Measurements from ENCODE around the gene ATP6V1F.

The ATP6V1F gene, protein sequence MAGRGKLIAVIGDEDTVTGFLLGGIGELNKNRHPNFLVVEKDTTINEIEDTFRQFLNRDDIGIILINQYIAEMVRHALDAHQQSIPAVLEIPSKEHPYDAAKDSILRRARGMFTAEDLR

DNA sequence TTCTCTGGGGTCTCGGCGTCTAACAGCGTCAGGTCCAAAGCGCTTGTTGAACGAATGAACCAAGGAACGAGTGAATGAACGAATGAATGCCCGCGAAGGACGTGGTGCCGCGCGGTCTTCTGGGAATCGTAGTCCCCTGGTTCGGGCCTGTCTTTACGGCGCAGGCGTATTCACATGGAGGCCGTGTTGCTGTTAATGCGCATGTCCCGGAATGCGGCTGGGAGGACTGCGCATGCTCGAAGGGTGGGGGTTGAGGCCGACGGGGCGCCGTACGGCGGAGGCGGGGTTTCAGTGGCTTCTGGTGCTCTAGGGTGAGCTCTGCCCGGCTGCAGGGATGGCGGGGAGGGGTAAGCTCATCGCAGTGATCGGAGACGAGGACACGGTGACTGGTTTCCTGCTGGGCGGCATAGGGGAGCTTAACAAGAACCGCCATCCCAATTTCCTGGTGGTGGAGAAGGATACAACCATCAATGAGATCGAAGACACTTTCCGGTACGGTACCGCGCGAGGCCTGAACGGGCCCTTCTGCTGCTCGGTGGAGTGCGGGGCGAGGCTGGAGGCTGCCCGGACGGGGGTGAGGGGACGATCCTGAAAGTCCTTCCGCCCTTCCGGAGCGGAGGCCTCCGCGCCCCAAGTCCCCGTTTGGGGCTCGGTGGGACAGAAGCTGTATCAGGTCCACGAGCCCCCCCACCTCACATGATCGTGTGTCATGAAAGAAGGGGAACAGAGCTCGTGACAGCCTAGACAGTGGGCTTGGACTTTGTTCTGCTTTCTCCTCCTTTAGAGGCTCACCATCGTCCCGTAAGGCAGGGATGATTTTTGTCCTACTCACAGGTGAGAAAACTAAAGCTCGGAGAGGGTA is at the start of gene ATP6V1F:
ATP6V1F (plus strand) TSS at position 286 of the 862 bp plus-strand sequence; CDS start at position 335, 49 bp downstream.
- peaks cover 12% of the 10 kb centered on the region for H3K36me3 Mint-ChIP-seq
- peak within 1 kb of the TSS; percentile 84 for H3K4me3 Mint-ChIP-seq
- H3K9me3 Mint-ChIP-seq, result no peaks in the 10 kb centered on the region
- CTCF ChIA-PET, result interaction anchor here (0.6 to 6.6 kb wide), 19 partner anchors 8 to 441 kb away, joined by 3 to 67 read pairs (median 4); partner anchors contain the start of gene CALU
- peak; percentile 99 for DNase-seq
- H3K4me1 Mint-ChIP-seq, result peaks cover 28% of the 10 kb centered on the region
- peaks cover 2% of the 10 kb centered on the region for H3K27me3 Mint-ChIP-seq
- peak within 1 kb of the TSS; percentile 84 for H3K27ac Mint-ChIP-seq

GRCh38 chr7:128814499-128814898 is 48.2 kb upstream of the ATP6V1F start:
- CTCF ChIA-PET, result interaction anchor here (1.2 kb wide), 1 partner anchor 16 kb away, joined by 4 read pairs; no protein-coding TSS in a partner anchor
- Mint-ChIP-seq H3K9me3 (no peaks in the 10 kb centered on the region), H3K27ac (no peak overlapping the region), H3K4me1 (no peaks in the 10 kb centered on the region), H3K36me3 (no peaks in the 10 kb centered on the region), H3K4me3 (no peak overlapping the region), H3K27me3 (peaks cover 16% of the 10 kb centered on the region)
- DNase-seq, result no peak

- no peak for DNase-seq
Observed at GRCh38 chr7:128815289-128815942, 47.2 kb upstream of the ATP6V1F start.

GRCh38 chr7:128818694-128819093 is 44.0 kb upstream of the ATP6V1F start:
- CTCF ChIA-PET, result interaction anchor here (1.1 kb wide), 1 partner anchor 23 kb away, joined by 6 read pairs; no protein-coding TSS in a partner anchor
- no peak for DNase-seq
- Mint-ChIP-seq H3K36me3 (no peaks in the 10 kb centered on the region), H3K9me3 (no peaks in the 10 kb centered on the region), H3K27ac (no peak overlapping the region), H3K27me3 (peaks cover 33% of the 10 kb centered on the region), H3K4me1 (peaks cover 6% of the 10 kb centered on the region), H3K4me3 (no peak overlapping the region)

More at GRCh38 chr7:128815289-128815942, 47.2 kb upstream of the ATP6V1F start:
- Mint-ChIP-seq H3K4me3 (no peak overlapping the region), H3K9me3 (no peaks in the 10 kb centered on the region), H3K4me1 (peaks cover 6% of the 10 kb centered on the region), H3K27me3 (peaks cover 17% of the 10 kb centered on the region), H3K36me3 (no peaks in the 10 kb centered on the region), H3K27ac (no peak overlapping the region)
- CTCF ChIA-PET, result interaction anchor here (1.2 kb wide), 1 partner anchor 17 kb away, joined by 4 read pairs; no protein-coding TSS in a partner anchor

GRCh38 chr7:128821724-128822123 is 40.9 kb upstream of the ATP6V1F start:
- Mint-ChIP-seq H3K4me3 (no peak overlapping the region), H3K9me3 (no peaks in the 10 kb centered on the region), H3K4me1 (peaks cover 6% of the 10 kb centered on the region), H3K36me3 (no peaks in the 10 kb centered on the region), H3K27me3 (peaks cover 29% of the 10 kb centered on the region), H3K27ac (no peak overlapping the region)
- CTCF ChIA-PET, result interaction anchor here (1.8 kb wide), 1 partner anchor 62 kb away, joined by 5 read pairs; no protein-coding TSS in a partner anchor
- DNase-seq, result no peak

GRCh38 chr7:128826512-128826911 is 36.1 kb upstream of the ATP6V1F start:
- Mint-ChIP-seq H3K36me3 (no peaks in the 10 kb centered on the region), H3K27me3 (peaks cover 60% of the 10 kb centered on the region), H3K4me3 (no peak overlapping the region), H3K4me1 (peaks cover 12% of the 10 kb centered on the region), H3K9me3 (no peaks in the 10 kb centered on the region), H3K27ac (no peak overlapping the region)
- CTCF ChIA-PET, result interaction anchor here (0.9 to 1.2 kb wide), 2 partner anchors 9 to 16 kb away, joined by 3 to 4 read pairs; no protein-coding TSS in a partner anchor
- DNase-seq, result no peak

- DNase-seq, result no peak
- CTCF ChIA-PET, result interaction anchor here (0.9 to 1.2 kb wide), 2 partner anchors 9 to 15 kb away, joined by 3 to 4 read pairs; no protein-coding TSS in a partner anchor
- H3K9me3 Mint-ChIP-seq, result no peaks in the 10 kb centered on the region
- H3K27me3 Mint-ChIP-seq, result peaks cover 60% of the 10 kb centered on the region
- H3K4me1 Mint-ChIP-seq, result peaks cover 14% of the 10 kb centered on the region
- no peaks in the 10 kb centered on the region for H3K36me3 Mint-ChIP-seq
- H3K27ac Mint-ChIP-seq, result no peak overlapping the region
- no peak overlapping the region for H3K4me3 Mint-ChIP-seq
Observed at GRCh38 chr7:128826916-128827247, 35.8 kb upstream of the ATP6V1F start.

DNA sequence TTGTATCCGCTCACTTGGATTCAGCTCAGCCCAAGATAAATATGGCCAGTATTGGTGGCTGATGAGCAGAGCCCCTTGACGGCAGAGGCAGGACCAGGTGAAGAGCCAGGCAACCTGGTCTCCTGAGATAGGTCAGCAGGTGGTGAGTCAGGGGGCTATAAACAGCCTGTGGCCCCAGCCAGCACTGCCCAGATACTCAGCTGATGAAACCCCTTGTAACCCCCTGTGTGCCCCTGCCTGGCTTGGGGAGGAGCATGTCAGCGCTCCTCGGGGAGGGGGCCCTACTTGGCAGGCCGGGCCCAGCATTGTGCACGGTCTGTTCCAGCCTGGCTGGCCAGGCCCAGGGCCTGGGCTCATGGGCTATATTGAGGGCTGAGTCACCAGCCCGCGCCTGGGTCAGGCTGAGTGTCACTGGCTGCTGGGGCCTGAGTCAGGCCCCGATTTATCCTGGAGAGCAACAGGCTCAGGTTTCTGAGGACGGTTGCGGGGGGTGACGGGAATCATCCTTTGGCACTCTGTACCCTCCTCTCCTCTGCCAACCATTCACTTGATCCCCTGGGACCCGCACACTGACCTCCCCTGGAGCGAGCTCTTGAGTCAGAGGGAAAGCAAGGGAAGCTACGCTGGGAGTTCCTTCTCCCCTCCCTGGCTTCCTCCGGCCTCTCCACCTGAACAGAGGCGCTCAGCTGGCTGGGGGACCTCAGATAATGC is 35.3 kb upstream of the ATP6V1F start:
- peaks cover 14% of the 10 kb centered on the region for H3K4me1 Mint-ChIP-seq

DNA sequence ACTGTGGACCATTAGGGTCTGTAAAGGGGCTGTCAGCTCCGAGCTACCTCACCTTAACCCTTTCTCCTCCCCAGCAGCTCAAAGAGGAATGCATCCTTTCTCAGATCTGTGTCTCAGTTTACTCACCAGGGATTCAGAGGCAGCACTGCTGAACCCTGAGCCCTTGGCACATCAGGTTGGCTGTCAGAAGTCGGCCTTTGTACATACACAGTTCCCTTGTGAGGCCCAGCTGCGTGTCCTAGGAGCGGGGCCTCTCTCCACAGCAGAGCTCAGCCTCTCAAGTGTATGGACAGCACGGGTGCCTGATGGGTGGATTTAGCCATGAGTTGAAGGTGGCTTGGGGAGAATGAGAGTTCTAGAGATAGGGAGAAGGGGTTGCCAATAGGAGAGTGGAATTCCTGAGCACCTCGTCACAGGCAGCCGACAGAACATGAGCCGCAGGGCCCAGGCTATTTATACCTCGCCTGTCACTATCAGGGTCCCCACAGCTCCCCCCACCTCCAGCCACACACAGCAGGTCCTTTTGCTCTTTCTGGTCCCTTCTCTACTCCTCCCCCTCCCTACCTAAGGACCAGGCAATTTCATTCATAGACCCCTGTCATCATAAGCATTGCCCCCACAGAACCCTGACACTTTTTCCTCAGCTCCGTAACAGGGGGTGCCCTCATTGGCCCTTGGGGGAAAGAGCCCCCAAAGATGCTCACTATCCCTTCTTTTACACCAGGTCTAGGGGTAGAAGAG is 34.5 kb upstream of the ATP6V1F start:
- no peak for DNase-seq
- H3K27ac Mint-ChIP-seq, result no peak overlapping the region
- peaks cover 68% of the 10 kb centered on the region for H3K27me3 Mint-ChIP-seq
- no peaks in the 10 kb centered on the region for H3K9me3 Mint-ChIP-seq
- H3K4me1 Mint-ChIP-seq, result peaks cover 14% of the 10 kb centered on the region
- CTCF ChIA-PET, result interaction anchor here (1.2 kb wide), 1 partner anchor 58 kb away, joined by 3 read pairs; no protein-coding TSS in a partner anchor
- no peaks in the 10 kb centered on the region for H3K36me3 Mint-ChIP-seq
- H3K4me3 Mint-ChIP-seq, result no peak overlapping the region

More for the DNA sequence above, 35.3 kb upstream of the ATP6V1F start:
- no peaks in the 10 kb centered on the region for H3K36me3 Mint-ChIP-seq
- no peaks in the 10 kb centered on the region for H3K9me3 Mint-ChIP-seq
- H3K27me3 Mint-ChIP-seq, result peaks cover 65% of the 10 kb centered on the region
- no peak overlapping the region for H3K27ac Mint-ChIP-seq
- DNase-seq, result no peak
- no peak overlapping the region for H3K4me3 Mint-ChIP-seq
- CTCF ChIA-PET, result interaction anchor here (1.2 kb wide), 2 partner anchors 15 to 59 kb away, joined by 3 to 4 read pairs; no protein-coding TSS in a partner anchor

- CTCF ChIA-PET, result no interaction called here
- Mint-ChIP-seq H3K4me1 (peaks cover 14% of the 10 kb centered on the region), H3K27me3 (peaks cover 79% of the 10 kb centered on the region), H3K36me3 (no peaks in the 10 kb centered on the region), H3K9me3 (no peaks in the 10 kb centered on the region), H3K4me3 (peak overlapping the region; percentile 31), H3K27ac (no peak overlapping the region)
- no peak for DNase-seq
Observed at GRCh38 chr7:128829391-128830166, 33.1 kb upstream of the ATP6V1F start.

- Mint-ChIP-seq H3K36me3 (no peaks in the 10 kb centered on the region), H3K9me3 (no peaks in the 10 kb centered on the region), H3K4me1 (peaks cover 14% of the 10 kb centered on the region), H3K27me3 (peaks cover 83% of the 10 kb centered on the region), H3K4me3 (peak within 1 kb of the TSS; percentile 31), H3K27ac (no peak within 1 kb of the TSS)
- peak; percentile 57 for DNase-seq
- CTCF ChIA-PET, result interaction anchor here (0.9 to 2.9 kb wide), 4 partner anchors 11 to 53 kb away, joined by 4 to 9 read pairs (median 6); no protein-coding TSS in a partner anchor
Observed at GRCh38 chr7:128830231-128831177, 32.2 kb upstream of the ATP6V1F start, which contains the start of gene FLNC. Gene FLNC (plus strand): TSS chr7:128830406. CDS start chr7:128830638, 232 bp downstream.
